OCI-LY3 (cell line): Measurements from ENCODE around the gene PRDM7.

Experiments used
- CTCF ChIP-seq: fragments of 200-600, 300-600 bp; sonication (generic); IDR thresholded peaks from 2 replicates; pipeline ENCODE4 v1.5.1; 2014; ENCODE audit warnings: antibody characterized with exemption, low read length, low read depth
- EZH2phosphoT487 ChIP-seq: fragments of 200-600 bp; shearing (Covaris generic); IDR thresholded peaks from 2 replicates; pipeline ENCODE4 v1.6.1; 2018; ENCODE audit warnings: antibody characterized with exemption, mixed run types, low read depth

DNA sequence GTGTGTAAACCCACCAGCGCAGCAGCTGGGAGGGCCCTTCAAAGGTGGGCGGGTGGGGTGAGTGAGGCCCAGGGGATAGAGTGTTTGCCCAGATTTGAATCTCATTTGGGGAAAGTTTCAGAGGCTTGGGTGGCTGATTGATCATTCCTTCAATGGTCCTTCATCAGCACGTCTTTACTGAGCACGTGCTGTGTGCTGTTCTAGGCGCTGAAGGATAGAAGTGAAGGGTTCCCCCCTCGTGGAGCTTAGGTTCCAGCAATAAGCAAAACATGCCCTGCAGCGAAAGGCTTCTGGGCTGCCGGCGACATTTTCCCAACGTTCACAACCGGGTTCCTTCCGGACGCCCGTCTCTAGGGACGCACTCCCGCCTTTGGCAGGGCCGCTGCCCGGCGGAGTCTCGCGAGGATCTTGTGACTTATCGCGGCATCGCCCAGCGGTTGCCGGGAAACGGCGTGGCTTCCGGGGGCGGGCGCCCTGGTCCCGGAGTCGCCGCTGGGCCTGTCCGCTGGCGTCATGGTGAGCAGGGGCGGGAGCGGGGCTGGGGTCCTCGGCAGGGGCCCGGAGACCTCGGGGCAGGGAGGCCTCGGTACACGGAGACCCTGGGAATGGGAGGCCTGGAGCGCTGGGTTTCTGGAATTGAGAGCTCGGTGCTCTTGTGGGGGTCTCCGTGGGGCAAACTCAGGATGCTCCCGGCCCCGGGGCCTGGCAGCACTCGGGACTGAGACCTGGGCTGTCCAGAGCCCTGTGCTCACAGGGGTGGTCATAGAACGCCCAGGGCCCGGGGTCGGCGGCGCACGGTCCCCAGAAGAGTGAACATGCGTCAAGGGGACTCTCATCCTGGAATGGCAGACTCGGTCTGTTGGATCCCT is 54.7 kb downstream of the PRDM7 start:
- TF ChIP-seq CTCF (no peak), EZH2phosphoT487 (no peak)
